IPS DF 19.7 (cell line): ENCODE measurements around the gene PRR4.

Source experiments
- DNase-seq: peaks from one replicate; pipeline ENCODE4 v3.0.0-alpha.2; 2013; ENCODE audit warnings: low read depth, low spot score

The PRR4 gene

GRCh38 chr12:10849425-10849878, at the start of gene PRR4:
TSS of gene PRR4 (minus strand) at chr12:10849475. CDS start at chr12:10849437, 38 bp downstream.
- no peak for DNase-seq

GRCh38 chr12:10896854-10897253, 47.6 kb upstream of the PRR4 start:
- DNase-seq: no peak

GRCh38 chr12:10891937-10892336, 42.7 kb upstream of the PRR4 start:
- no peak for DNase-seq

- DNase-seq: no peak
Observed at GRCh38 chr12:10889226-10889625, 40.0 kb upstream of the PRR4 start.

GRCh38 chr12:10884086-10884725, 34.9 kb upstream of the PRR4 start, which contains the start of gene PRH1:
TSS of gene PRH1 (minus strand) at chr12:10884255. CDS start at chr12:10884217, 38 bp downstream.
- no peak for DNase-seq

- no peak for DNase-seq
Observed at GRCh38 chr12:10873378-10873777, 24.1 kb upstream of the PRR4 start.

- no peak for DNase-seq
Observed at GRCh38 chr12:10867381-10867780, 18.1 kb upstream of the PRR4 start.

- no peak for DNase-seq
Observed at GRCh38 chr12:10863512-10864218, 14.4 kb upstream of the PRR4 start.

GRCh38 chr12:10861366-10861765, 12.1 kb upstream of the PRR4 start:
- DNase-seq: no peak

- no peak for DNase-seq
Observed at GRCh38 chr12:10855807-10856206, 6.5 kb upstream of the PRR4 start.

- DNase-seq: no peak
Observed at GRCh38 chr12:10853776-10854175, 4.5 kb upstream of the PRR4 start.

GRCh38 chr12:10851243-10851858, 2.1 kb upstream of the PRR4 start:
- DNase-seq: no peak

GRCh38 chr12:10847744-10848143, 1.5 kb downstream of the PRR4 start:
- no peak for DNase-seq

- no peak for DNase-seq
Observed at GRCh38 chr12:10842862-10843261, 6.4 kb downstream of the PRR4 start.

- no peak for DNase-seq
Observed at GRCh38 chr12:10838461-10838860, 10.8 kb downstream of the PRR4 start.

- no peak for DNase-seq
Observed at GRCh38 chr12:10829994-10830393, 19.3 kb downstream of the PRR4 start.

- DNase-seq: no peak
Observed at GRCh38 chr12:10826258-10826657, 23.0 kb downstream of the PRR4 start, which contains the start of gene TAS2R10. TSS of gene TAS2R10 (minus strand) at chr12:10826358. CDS start at chr12:10826269, 89 bp downstream.

GRCh38 chr12:10824957-10825356, 24.3 kb downstream of the PRR4 start:
- DNase-seq: no peak

GRCh38 chr12:10811883-10812536, 37.3 kb downstream of the PRR4 start:
- DNase-seq: no peak

- no peak for DNase-seq
Observed at GRCh38 chr12:10810068-10810467, 39.2 kb downstream of the PRR4 start, which contains the start of gene TAS2R9. TSS of gene TAS2R9 (minus strand) at chr12:10810168. CDS start at chr12:10810075, 93 bp downstream.

GRCh38 chr12:10807186-10807585, 42.1 kb downstream of the PRR4 start, which contains the start of gene TAS2R8:
TSS of gene TAS2R8 (minus strand) at chr12:10807286. CDS start at chr12:10806980, 306 bp downstream.
- no peak for DNase-seq

GRCh38 chr12:10802587-10802986, 46.7 kb downstream of the PRR4 start, which contains the start of gene TAS2R7:
TSS of gene TAS2R7 (minus strand) at chr12:10802627. CDS start at chr12:10802570, 57 bp downstream.
- no peak for DNase-seq
